ENCODE measurements around the gene RERE. TPM values are rescaled to one million over a fixed set of nuclear protein-coding genes. Genes with fewer than 3 reads are reported as not detected.

The RERE gene
- total RNA-seq, 1 donor = 55.0 TPM

- no peak for TF ChIP-seq CTCF (IDR thresholded peaks at IDR 0.05; ENCODE audit: extremely low read depth, low read depth, low read length)
- Histone ChIP-seq H3K4me1 (ENCODE audit: insufficient read depth, low read length) (peaks cover 12% of the 10 kb centered on the region), H3K27ac (ENCODE audit: low read depth, low read length) (peak overlapping the region; percentile 62), H3K79me2 (ENCODE audit: insufficient read depth, low read length) (peaks cover 8% of the 10 kb centered on the region), H3K36me3 (ENCODE audit: insufficient read depth, low read length) (peaks cover 13% of the 10 kb centered on the region), H3K4me3 (ENCODE audit: insufficient read depth, low read length) (no peak overlapping the region), H4K20me1 (ENCODE audit: insufficient read depth, low read length) (no peaks in the 10 kb centered on the region), H3K9me3 (ENCODE audit: low read depth, low read length) (no peaks in the 10 kb centered on the region), H3K27me3 (ENCODE audit: insufficient read depth, low read length) (no peaks in the 10 kb centered on the region), H3K4me2 (ENCODE audit: insufficient read depth, low read length) (no peak overlapping the region), H2AFZ (ENCODE audit: low read length) (no peak overlapping the region)
- DNase-seq (ENCODE audit: insufficient read length, low spot score, missing footprints) = no peak
Observed at GRCh38 chr1:8540971-8541370, 276.5 kb downstream of the RERE start.

GRCh38 chr1:8540261-8540941, 277.0 kb downstream of the RERE start:
- no peaks in the 10 kb centered on the region for H4K20me1 ChIP-seq (ENCODE audit: insufficient read depth, low read length)
- H3K4me2 ChIP-seq (ENCODE audit: insufficient read depth, low read length) = no peak overlapping the region
- DNase-seq (ENCODE audit: insufficient read length, low spot score, missing footprints) = no peak
- H3K4me1 ChIP-seq (ENCODE audit: insufficient read depth, low read length) = peaks cover 12% of the 10 kb centered on the region
- no peak for TF ChIP-seq CTCF (IDR thresholded peaks at IDR 0.05; ENCODE audit: extremely low read depth, low read depth, low read length)
- peaks cover 8% of the 10 kb centered on the region for H3K79me2 ChIP-seq (ENCODE audit: insufficient read depth, low read length)
- H3K4me3 ChIP-seq (ENCODE audit: insufficient read depth, low read length) = no peak overlapping the region
- H3K27me3 ChIP-seq (ENCODE audit: insufficient read depth, low read length) = no peaks in the 10 kb centered on the region
- H3K9me3 ChIP-seq (ENCODE audit: low read depth, low read length) = no peaks in the 10 kb centered on the region
- H3K36me3 ChIP-seq (ENCODE audit: insufficient read depth, low read length) = peaks cover 13% of the 10 kb centered on the region
- H2AFZ ChIP-seq (ENCODE audit: low read length) = no peak overlapping the region
- H3K27ac ChIP-seq (ENCODE audit: low read depth, low read length) = peak overlapping the region; percentile 62

GRCh38 chr1:8539683-8540082, 277.8 kb downstream of the RERE start:
- TF ChIP-seq CTCF (IDR thresholded peaks at IDR 0.05; ENCODE audit: extremely low read depth, low read depth, low read length) = no peak
- Histone ChIP-seq H3K4me1 (ENCODE audit: insufficient read depth, low read length) (peaks cover 12% of the 10 kb centered on the region), H3K4me3 (ENCODE audit: insufficient read depth, low read length) (no peak overlapping the region), H3K4me2 (ENCODE audit: insufficient read depth, low read length) (no peak overlapping the region), H3K27ac (ENCODE audit: low read depth, low read length) (peak overlapping the region; percentile 26), H4K20me1 (ENCODE audit: insufficient read depth, low read length) (no peaks in the 10 kb centered on the region), H2AFZ (ENCODE audit: low read length) (no peak overlapping the region), H3K79me2 (ENCODE audit: insufficient read depth, low read length) (peaks cover 8% of the 10 kb centered on the region), H3K9me3 (ENCODE audit: low read depth, low read length) (no peaks in the 10 kb centered on the region), H3K27me3 (ENCODE audit: insufficient read depth, low read length) (no peaks in the 10 kb centered on the region), H3K36me3 (ENCODE audit: insufficient read depth, low read length) (peaks cover 10% of the 10 kb centered on the region)
- peak; percentile 35 for DNase-seq (ENCODE audit: insufficient read length, low spot score, missing footprints)

- Histone ChIP-seq H2AFZ (ENCODE audit: low read length) (no peak overlapping the region), H3K4me3 (ENCODE audit: insufficient read depth, low read length) (no peak overlapping the region), H3K36me3 (ENCODE audit: insufficient read depth, low read length) (peaks cover 10% of the 10 kb centered on the region), H3K27ac (ENCODE audit: low read depth, low read length) (no peak overlapping the region), H3K9me3 (ENCODE audit: low read depth, low read length) (no peaks in the 10 kb centered on the region), H4K20me1 (ENCODE audit: insufficient read depth, low read length) (no peaks in the 10 kb centered on the region), H3K4me1 (ENCODE audit: insufficient read depth, low read length) (peaks cover 12% of the 10 kb centered on the region), H3K27me3 (ENCODE audit: insufficient read depth, low read length) (no peaks in the 10 kb centered on the region), H3K79me2 (ENCODE audit: insufficient read depth, low read length) (peaks cover 8% of the 10 kb centered on the region), H3K4me2 (ENCODE audit: insufficient read depth, low read length) (no peak overlapping the region)
- no peak for TF ChIP-seq CTCF (IDR thresholded peaks at IDR 0.05; ENCODE audit: extremely low read depth, low read depth, low read length)
- peak; percentile 44 for DNase-seq (ENCODE audit: insufficient read length, low spot score, missing footprints)
Observed at GRCh38 chr1:8538502-8538901, 278.9 kb downstream of the RERE start.

Data from osteoblast (primary cell).